ENCODE measurements around the gene SMIM20.

- TF ChIP-seq POLR2AphosphoS5 (IDR thresholded peaks at IDR 0.05; ENCODE audit: low read depth, low read length) (no peak), REST (IDR thresholded peaks at IDR 0.05; ENCODE audit: insufficient read depth in 1 of 2, low read depth in 2 of 2, low read length in 2 of 2) (no peak), SIN3A (IDR thresholded peaks at IDR 0.05; ENCODE audit: borderline replicate concordance, insufficient read depth, low read length) (no peak), TAF1 (IDR thresholded peaks at IDR 0.05; ENCODE audit: borderline replicate concordance, insufficient read depth, low read length) (no peak), FOXP2 (optimal IDR thresholded peaks at IDR 0.05; ENCODE audit: borderline replicate concordance, extremely low read depth, extremely low read length, insufficient read depth) (no peak)
Measured at GRCh38 chr4:25875281-25875745, 38.7 kb upstream of the SMIM20 start.
